ENCODE data around the gene FIGNL2.

The FIGNL2 gene

GRCh38 chr12:51817027-51817953, 31.2 kb downstream of the FIGNL2 start:
- TF ChIP-seq CTCF (IDR thresholded peaks at IDR 0.05; ENCODE audit: insufficient read depth, low read depth, low read length, missing control alignments): no peak
- H3K4me3 ChIP-seq (ENCODE audit: low read length): no peak overlapping the region
- DNase-seq (ENCODE audit: low read depth): no peak

DNA sequence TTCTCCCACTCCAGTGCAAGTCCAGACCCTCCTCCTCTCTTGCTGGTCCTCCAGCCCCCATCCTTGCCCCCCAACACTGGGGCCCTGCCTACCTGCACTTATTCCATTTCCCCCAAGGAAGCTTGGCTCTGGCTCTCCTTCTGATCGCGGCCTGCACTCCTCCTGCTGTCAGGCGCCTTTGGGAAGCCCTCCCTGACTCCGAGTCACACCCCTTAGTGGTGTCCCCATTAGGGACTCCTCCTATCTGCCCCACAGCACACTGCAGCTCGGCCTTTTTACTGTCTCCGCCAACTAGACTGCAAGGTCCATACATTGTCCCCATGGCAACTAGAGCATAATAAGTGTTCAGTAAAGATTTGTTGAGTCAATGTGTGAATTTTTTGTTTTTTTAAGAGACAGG, 32.9 kb downstream of the FIGNL2 start:
- no peak overlapping the region for H3K4me3 ChIP-seq (ENCODE audit: low read length)
- no peak for TF ChIP-seq CTCF (IDR thresholded peaks at IDR 0.05; ENCODE audit: insufficient read depth, low read depth, low read length, missing control alignments)
- DNase-seq (ENCODE audit: low read depth): no peak

GRCh38 chr12:51814311-51815088, 34.0 kb downstream of the FIGNL2 start:
- TF ChIP-seq CTCF (IDR thresholded peaks at IDR 0.05; ENCODE audit: insufficient read depth, low read depth, low read length, missing control alignments): peak; percentile 39
- H3K4me3 ChIP-seq (ENCODE audit: low read length): no peak overlapping the region
- DNase-seq (ENCODE audit: low read depth): peak; percentile 65

- DNase-seq (ENCODE audit: low read depth): no peak
- H3K4me3 ChIP-seq (ENCODE audit: low read length): no peak overlapping the region
- TF ChIP-seq CTCF (IDR thresholded peaks at IDR 0.05; ENCODE audit: insufficient read depth, low read depth, low read length, missing control alignments): no peak
Measured at GRCh38 chr12:51813931-51814310, 34.6 kb downstream of the FIGNL2 start.

DNA sequence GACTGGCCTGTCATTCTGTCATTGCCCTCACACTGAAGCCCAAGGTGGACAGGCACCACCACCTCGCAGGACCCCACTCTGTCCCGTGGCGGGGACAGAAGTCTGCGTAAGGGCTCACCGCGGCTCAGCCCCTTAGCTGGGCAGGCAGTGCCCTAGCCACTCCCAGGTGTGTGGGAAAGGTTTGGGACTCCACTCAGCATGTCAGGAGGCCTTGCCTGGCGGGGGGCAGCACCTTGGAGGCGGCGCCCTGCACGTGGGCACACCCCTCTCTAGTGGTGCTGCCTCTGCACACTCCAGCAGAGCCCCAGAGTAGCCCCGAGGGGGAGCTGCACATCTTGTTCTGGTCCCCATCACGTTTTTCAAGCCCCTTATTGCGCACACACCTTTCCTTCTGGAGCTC, 35.6 kb downstream of the FIGNL2 start:
- DNase-seq (ENCODE audit: low read depth): no peak
- TF ChIP-seq CTCF (IDR thresholded peaks at IDR 0.05; ENCODE audit: insufficient read depth, low read depth, low read length, missing control alignments): no peak
- H3K4me3 ChIP-seq (ENCODE audit: low read length): no peak overlapping the region

DNA sequence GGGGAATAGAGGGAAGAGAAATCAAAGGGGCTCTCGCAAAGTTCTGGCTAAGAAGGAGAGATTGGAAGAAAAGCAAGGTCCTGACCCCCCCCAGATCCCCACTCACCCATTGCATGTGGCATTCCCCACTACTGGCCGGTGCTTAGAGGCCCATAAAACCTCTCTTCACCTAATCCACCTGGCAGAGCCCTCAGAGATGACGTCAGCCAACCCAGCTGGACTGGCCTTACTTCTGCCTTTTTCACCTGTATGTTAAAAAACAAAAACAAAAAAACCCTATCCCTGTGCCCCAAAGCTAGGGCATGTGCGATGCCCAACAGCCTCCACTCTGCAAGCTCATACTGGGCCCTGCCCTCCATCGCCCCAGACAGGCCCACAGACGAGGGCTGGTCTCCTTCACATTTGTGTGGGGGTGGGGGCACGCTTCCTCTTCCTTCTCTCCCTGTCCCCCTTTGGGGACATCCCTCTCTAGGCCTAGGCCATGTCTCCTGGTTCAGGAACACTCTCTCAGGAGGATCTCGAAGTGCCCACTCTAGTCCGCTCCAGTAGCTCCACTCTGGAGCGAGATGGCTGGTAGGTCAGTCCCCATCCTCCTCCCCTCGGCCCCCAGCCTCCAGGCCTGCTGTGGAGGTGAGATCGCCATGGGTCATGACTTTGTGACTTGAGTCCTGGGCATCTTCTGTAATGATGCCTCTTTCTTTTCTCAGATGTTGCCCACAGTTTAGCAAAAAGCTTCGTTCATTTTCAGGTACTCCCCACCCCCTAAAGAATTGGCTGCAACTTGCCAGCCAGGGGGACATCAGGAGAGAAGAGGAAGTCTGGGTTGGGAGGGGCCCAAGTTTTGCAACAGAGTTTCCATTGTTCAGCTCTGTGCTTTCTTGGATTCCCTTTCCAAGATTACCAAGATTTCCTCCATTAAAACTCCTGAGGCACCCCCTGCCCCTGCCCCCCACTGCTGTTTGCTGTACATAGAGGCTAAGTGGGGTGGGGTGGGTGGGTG, 37.0 kb downstream of the FIGNL2 start:
- H3K4me3 ChIP-seq (ENCODE audit: low read length): no peak overlapping the region
- DNase-seq (ENCODE audit: low read depth): no peak
- TF ChIP-seq CTCF (IDR thresholded peaks at IDR 0.05; ENCODE audit: insufficient read depth, low read depth, low read length, missing control alignments): no peak

All from epithelial cell of esophagus (primary cell).